CD14-positive monocyte (primary cell): ENCODE results near the gene ACE. TPM values are rescaled to one million over a fixed set of nuclear protein-coding genes. Genes with fewer than 3 reads are reported as not detected.

ENCODE experiments used
- DNase-seq, 3 donors: peaks; one replicate each; pipeline ENCODE4 v3.0.0-alpha.2; 2011 to 2022
- H2AFZ ChIP-seq: 2 replicates; pipeline ENCODE4 v1.6.0; 2012; ENCODE audit warnings: mild to moderate bottlenecking, low read depth, low read length, inconsistent platforms; ENCODE audit not compliant: insufficient read depth, poor library complexity, severe bottlenecking
- H3K27ac ChIP-seq, 2 donors: 1 replicate in 1 of 2; 2 replicates in 1 of 2; pipeline ENCODE4 v1.5.1; 2012 to 2013; ENCODE audit warnings: low read length in 2 of 2, control low read depth in 1 of 2, inconsistent platforms in 1 of 2, low read depth in 1 of 2, mild to moderate bottlenecking in 1 of 2
- H3K27me3 ChIP-seq, 2 donors: one replicate each; pipeline versions ENCODE4 v1.6.0 to v1.6.1; 2011 to 2013; ENCODE audit warnings: low read length in 2 of 2; ENCODE audit not compliant: control insufficient read depth in 2 of 2, insufficient read depth in 2 of 2
- H3K36me3 ChIP-seq, 2 donors: replicated peaks in 1 of 2; 1 replicate in 1 of 2; 2 replicates in 1 of 2; pipeline versions ENCODE4 v1.5.1 to v1.6.1; 2012 to 2013; ENCODE audit warnings: low read length in 2 of 2, control low read depth in 1 of 2, inconsistent platforms in 1 of 2, mild to moderate bottlenecking in 1 of 2; ENCODE audit not compliant: insufficient read depth in 2 of 2, control insufficient read depth in 1 of 2
- H3K4me1 ChIP-seq, 2 donors: 1 replicate in 1 of 2; 2 replicates in 1 of 2; pipeline versions ENCODE4 v1.5.1 to v1.6.1; 2012 to 2013; ENCODE audit warnings: low read length in 2 of 2, control low read depth in 1 of 2, inconsistent platforms in 1 of 2, mild to moderate bottlenecking in 1 of 2, moderate library complexity in 1 of 2; ENCODE audit not compliant: insufficient read depth in 2 of 2, control insufficient read depth in 1 of 2
- H3K4me2 ChIP-seq: replicated peaks from 2 replicates; pipeline ENCODE3; 2012; ENCODE audit warnings: low read length, moderate library complexity, mild to moderate bottlenecking; ENCODE audit not compliant: poor library complexity, severe bottlenecking; ENCODE audit errors: extremely low read depth
- H3K4me3 ChIP-seq, 3 experiments: fragments of 200-600 bp in 1 of 3; sonication (generic) in 1 of 3; replicated peaks in 1 of 3; 1 replicate in 2 of 3; 2 replicates in 1 of 3; pipeline ENCODE4 v1.5.1; 2011 to 2013; ENCODE audit warnings: low read length in 3 of 3, mild to moderate bottlenecking in 3 of 3, control low read depth in 2 of 3, low read depth in 2 of 3, inconsistent platforms in 1 of 3, moderate library complexity in 1 of 3
- H3K79me2 ChIP-seq: 2 replicates; pipeline ENCODE4 v1.6.0; 2012; ENCODE audit warnings: mild to moderate bottlenecking, control low read depth, inconsistent platforms, low read length, moderate library complexity; ENCODE audit not compliant: insufficient read depth
- H3K9ac ChIP-seq: 2 replicates; pipeline ENCODE4 v1.6.0; 2017; ENCODE audit warnings: low read length, mild to moderate bottlenecking; ENCODE audit not compliant: insufficient read depth, poor library complexity, severe bottlenecking
- H3K9me3 ChIP-seq, 2 donors: replicated peaks in 1 of 2; 1 replicate in 1 of 2; 2 replicates in 1 of 2; pipeline versions ENCODE4 v1.5.1 to v1.6.1; 2012 to 2013; ENCODE audit warnings: low read length in 2 of 2, control low read depth in 1 of 2; ENCODE audit not compliant: control insufficient read depth in 1 of 2, insufficient read depth in 1 of 2
- H4K20me1 ChIP-seq: 2 replicates; pipeline ENCODE4 v1.6.0; 2012; ENCODE audit warnings: mild to moderate bottlenecking, low read length, control low read depth, moderate library complexity; ENCODE audit not compliant: insufficient read depth
- H3K27ac Mint-ChIP-seq, 7 donors: one replicate each; pipeline ENCODE4 v1.8.0; 2020; ENCODE audit warnings: mild to moderate bottlenecking in 7 of 7, mixed read lengths in 7 of 7, moderate library complexity in 6 of 7, inconsistent platforms in 2 of 7
- H3K27me3 Mint-ChIP-seq, 3 donors: one replicate each; pipeline ENCODE4 v1.8.0; 2021 to 2022; ENCODE audit warnings: low read depth in 3 of 3, mild to moderate bottlenecking in 3 of 3, mixed read lengths in 3 of 3, moderate library complexity in 3 of 3, inconsistent platforms in 1 of 3
- H3K36me3 Mint-ChIP-seq, 2 donors: one replicate each; pipeline ENCODE4 v1.8.0; 2020; ENCODE audit warnings: mixed read lengths in 2 of 2, inconsistent platforms in 1 of 2, mild to moderate bottlenecking in 1 of 2
- H3K4me1 Mint-ChIP-seq: one replicate; pipeline ENCODE4 v1.8.0; 2020; ENCODE audit warnings: mild to moderate bottlenecking, mixed read lengths
- H3K4me3 Mint-ChIP-seq, 2 donors: one replicate each; pipeline ENCODE4 v1.8.0; 2020; ENCODE audit warnings: mild to moderate bottlenecking in 2 of 2, mixed read lengths in 2 of 2, moderate library complexity in 1 of 2
- H3K9me3 Mint-ChIP-seq, 7 donors: one replicate each; pipeline ENCODE4 v1.8.0; 2020 to 2022; ENCODE audit warnings: mixed read lengths in 7 of 7, mild to moderate bottlenecking in 6 of 7, moderate library complexity in 6 of 7, inconsistent platforms in 2 of 7
- CTCF ChIP-seq: fragments of 200-600 bp; IDR thresholded peaks from one replicate; pipeline ENCODE4 v1.8.0; 2022; ENCODE audit warnings: antibody characterized with exemption, mild to moderate bottlenecking
- WGBS: methylation state at CpG from one replicate; pipeline ENCODE4 v1.1.5; 2013; ENCODE audit warnings: missing lambda C conversion rate; ENCODE audit not compliant: insufficient coverage; 5-methylcytosine and 5-hydroxymethylcytosine counted together
- intact Hi-C, 2 donors: fragments of 100-400 bp; cut with micrococcal nuclease; formaldehyde crosslinking; loops; one replicate each; pipeline versions ENCODE4 v1.15.0 to v1.15.1; 2023
- polyA plus RNA-seq, 3 donors: library from polyadenylated mRNA; depleted of rRNA in 1 of 3; unstranded in 2 of 3; stranded (reverse) in 1 of 3; fragments of 300-500 nt in 2 of 3; fragments of >200 nt in 1 of 3; fragmentation: Illumina TruSeq in 2 of 3; gene quantifications; 1 replicate in 2 of 3; 2 replicates in 1 of 3; pipeline ENCODE4 v1.2.3, GENCODE V29; 2012 to 2021

ACE gene
- polyA plus RNA-seq, 3 donors, result 0.55 TPM; not detected in 2

- no peak overlapping the region for H3K27ac Mint-ChIP-seq
- no peak overlapping the region for H3K27ac ChIP-seq
- no peak overlapping the region for H3K4me3 ChIP-seq
- no peaks in the 10 kb centered on the region for H3K79me2 ChIP-seq
- no peaks in the 10 kb centered on the region for H3K9me3 Mint-ChIP-seq
- H3K4me3 Mint-ChIP-seq, result no peak overlapping the region
- no peaks in the 10 kb centered on the region for H4K20me1 ChIP-seq
- no peak overlapping the region for H3K9ac ChIP-seq
- 99% methylated on average over 10 of the region's 10 CpGs for WGBS
- no peaks in the 10 kb centered on the region for H3K36me3 ChIP-seq
- H3K9me3 ChIP-seq, result no peaks in the 10 kb centered on the region
- no peak overlapping the region for H2AFZ ChIP-seq
- no peak for TF ChIP-seq CTCF
- H3K27me3 Mint-ChIP-seq, result peaks cover 0 to 14% (median 10%) of the 10 kb centered on the region in 3 donors
- H3K4me2 ChIP-seq, result no peak overlapping the region
- intact Hi-C loops, result no loop called here
- H3K36me3 Mint-ChIP-seq, result no peaks in the 10 kb centered on the region
- H3K27me3 ChIP-seq, result no peaks in the 10 kb centered on the region
- H3K4me1 Mint-ChIP-seq, result no peaks in the 10 kb centered on the region
- no peaks in the 10 kb centered on the region for H3K4me1 ChIP-seq
- DNase-seq, result no peak
Observed at GRCh38 chr17:63491977-63492618, 15.2 kb downstream of the ACE start.

- H3K9me3 ChIP-seq, result no peaks in the 10 kb centered on the region
- no peaks in the 10 kb centered on the region for H3K27me3 ChIP-seq
- no peak for DNase-seq
- H2AFZ ChIP-seq, result no peak overlapping the region
- WGBS, result 100% methylated on average over 1 of the region's 6 CpGs
- H3K4me1 ChIP-seq, result no peaks in the 10 kb centered on the region
- no peaks in the 10 kb centered on the region for H3K36me3 Mint-ChIP-seq
- H3K4me3 Mint-ChIP-seq, result no peak overlapping the region
- H3K27ac ChIP-seq, result no peak overlapping the region
- intact Hi-C loops, result no loop called here
- H3K4me3 ChIP-seq, result no peak overlapping the region
- H3K27me3 Mint-ChIP-seq, result peaks cover 0 to 10% (median 6%) of the 10 kb centered on the region in 3 donors
- no peak overlapping the region for H3K9ac ChIP-seq
- no peaks in the 10 kb centered on the region for H4K20me1 ChIP-seq
- H3K9me3 Mint-ChIP-seq, result no peaks in the 10 kb centered on the region
- H3K79me2 ChIP-seq, result no peaks in the 10 kb centered on the region
- H3K4me2 ChIP-seq, result no peak overlapping the region
- H3K36me3 ChIP-seq, result no peaks in the 10 kb centered on the region
- H3K4me1 Mint-ChIP-seq, result no peaks in the 10 kb centered on the region
- TF ChIP-seq CTCF, result no peak
- H3K27ac Mint-ChIP-seq, result no peak overlapping the region
Observed at GRCh38 chr17:63492940-63493339, 16.1 kb downstream of the ACE start.
